GM18517 (cell line): ENCODE results near the gene DCAF4.

ENCODE experiments used
- ATAC-seq: cut with Tn5 transposase; IDR thresholded peaks from one replicate; pipeline ENCODE4 v1.9.1; 2021; ENCODE audit warnings: mild to moderate bottlenecking, moderate library complexity; ENCODE audit not compliant: unreplicated experiment

Gene DCAF4

GRCh38 chr14:72926292-72927028 is at the start of gene DCAF4:
Gene DCAF4 (plus strand): TSS chr14:72926464. CDS start chr14:72937979, 11,515 bp downstream.
- ATAC-seq, result peak; percentile 91

GRCh38 chr14:72876710-72877063 is 49.6 kb upstream of the DCAF4 start:
- ATAC-seq, result no peak

GRCh38 chr14:72878746-72879145 is 47.5 kb upstream of the DCAF4 start:
- no peak for ATAC-seq

- ATAC-seq, result no peak
Measured at GRCh38 chr14:72879431-72879830, 46.8 kb upstream of the DCAF4 start.

- no peak for ATAC-seq
Measured at GRCh38 chr14:72880164-72880563, 46.1 kb upstream of the DCAF4 start.

GRCh38 chr14:72880820-72881219 is 45.4 kb upstream of the DCAF4 start:
- no peak for ATAC-seq

GRCh38 chr14:72881543-72881942 is 44.7 kb upstream of the DCAF4 start:
- no peak for ATAC-seq

GRCh38 chr14:72882047-72882446 is 44.2 kb upstream of the DCAF4 start:
- no peak for ATAC-seq

GRCh38 chr14:72882463-72882862 is 43.8 kb upstream of the DCAF4 start:
- no peak for ATAC-seq

- no peak for ATAC-seq
Measured at GRCh38 chr14:72883109-72883508, 43.2 kb upstream of the DCAF4 start.

GRCh38 chr14:72883961-72884360 is 42.3 kb upstream of the DCAF4 start:
- ATAC-seq, result no peak

GRCh38 chr14:72884386-72884785 is 41.9 kb upstream of the DCAF4 start:
- no peak for ATAC-seq

- ATAC-seq, result no peak
Measured at GRCh38 chr14:72887514-72887913, 38.8 kb upstream of the DCAF4 start.

- no peak for ATAC-seq
Measured at GRCh38 chr14:72888192-72888591, 38.1 kb upstream of the DCAF4 start.

GRCh38 chr14:72888636-72889201 is 37.5 kb upstream of the DCAF4 start:
- no peak for ATAC-seq

GRCh38 chr14:72889366-72889765 is 36.9 kb upstream of the DCAF4 start:
- ATAC-seq, result no peak

- no peak for ATAC-seq
Measured at GRCh38 chr14:72891666-72892102, 34.6 kb upstream of the DCAF4 start.

GRCh38 chr14:72892103-72892878 is 34.0 kb upstream of the DCAF4 start:
- no peak for ATAC-seq

GRCh38 chr14:72892879-72893635 is 33.2 kb upstream of the DCAF4 start:
- peak; percentile 14 for ATAC-seq

GRCh38 chr14:72893636-72894322 is 32.5 kb upstream of the DCAF4 start, which contains the start of gene DPF3:
Gene DPF3 (minus strand): TSS chr14:72894101. CDS start chr14:72894088, 13 bp downstream.
- ATAC-seq, result peak; percentile 96

GRCh38 chr14:72894323-72894622 is 32.0 kb upstream of the DCAF4 start:
- ATAC-seq, result no peak
